ENCODE results near the gene TLR6. TPM values are rescaled to one million over a fixed set of nuclear protein-coding genes. Genes with fewer than 3 reads are reported as not detected.

The TLR6 gene
- total RNA-seq, 1 donor from 2014 or later: 0.48 TPM

DNA sequence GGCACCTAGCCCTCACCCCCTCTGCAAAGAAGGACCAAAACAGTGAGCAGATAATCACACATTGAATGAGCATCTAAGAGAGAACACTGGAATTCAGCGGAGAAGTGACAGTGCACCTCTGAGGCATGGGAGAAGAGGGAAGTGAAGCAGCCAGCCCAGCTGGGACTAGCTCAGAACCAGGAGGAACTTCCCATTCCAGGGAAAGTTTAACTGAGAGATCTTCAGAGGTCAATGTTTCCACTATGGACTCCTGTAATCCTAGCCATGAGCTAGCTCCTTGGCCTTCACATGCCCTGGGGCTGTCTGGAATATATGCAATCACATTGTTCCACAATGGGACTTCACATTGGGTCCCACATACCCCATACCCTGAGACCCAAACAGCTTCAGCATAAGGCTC lies 24.4 kb downstream of the TLR6 start:
- Mint-ChIP-seq H3K4me1 (ENCODE audit: low read depth) (peaks cover under 1% of the 10 kb centered on the region), H3K9me3 (peaks cover 26% of the 10 kb centered on the region), H3K4me3 (ENCODE audit: low read depth) (no peak overlapping the region), H3K27ac (no peak overlapping the region), H3K36me3 (ENCODE audit: low read depth) (no peaks in the 10 kb centered on the region), H3K27me3 (ENCODE audit: low read depth) (no peaks in the 10 kb centered on the region)
- no peak for DNase-seq (ENCODE audit: low spot score)
- intact Hi-C loops (cut with micrococcal nuclease): no loop called here

DNA sequence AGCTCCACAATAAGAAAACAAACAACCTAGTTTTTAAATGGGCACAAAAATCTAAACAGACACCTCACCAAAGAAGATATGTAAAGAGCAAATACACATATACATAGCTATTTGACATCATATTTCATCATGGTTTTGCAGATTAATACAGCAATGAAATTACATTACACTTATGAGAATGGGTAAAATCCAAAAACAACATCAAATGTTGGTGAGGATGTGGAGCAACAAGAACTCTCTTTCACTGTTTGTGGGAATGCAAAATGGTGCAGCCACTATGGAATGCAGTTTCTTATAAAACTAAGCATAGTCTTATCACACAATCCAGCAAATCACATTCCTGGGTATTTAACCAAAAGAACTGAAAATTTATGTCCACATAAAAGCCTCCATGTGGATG lies 25.0 kb downstream of the TLR6 start:
- no peaks in the 10 kb centered on the region for H3K4me1 Mint-ChIP-seq (ENCODE audit: low read depth)
- H3K36me3 Mint-ChIP-seq (ENCODE audit: low read depth): no peaks in the 10 kb centered on the region
- no peaks in the 10 kb centered on the region for H3K27me3 Mint-ChIP-seq (ENCODE audit: low read depth)
- H3K27ac Mint-ChIP-seq: no peak overlapping the region
- intact Hi-C loops (cut with micrococcal nuclease): no loop called here
- DNase-seq (ENCODE audit: low spot score): no peak
- H3K4me3 Mint-ChIP-seq (ENCODE audit: low read depth): no peak overlapping the region
- peaks cover 21% of the 10 kb centered on the region for H3K9me3 Mint-ChIP-seq

- Mint-ChIP-seq H3K36me3 (ENCODE audit: low read depth) (no peaks in the 10 kb centered on the region), H3K4me1 (ENCODE audit: low read depth) (no peaks in the 10 kb centered on the region)
These were observed 27.4 kb downstream of the TLR6 start for GRCh38 chr4:38829237-38829636.

GRCh38 chr4:38823766-38824165 lies 32.9 kb downstream of the TLR6 start:
- H3K4me3 Mint-ChIP-seq (ENCODE audit: low read depth): no peak overlapping the region
- intact Hi-C loops (cut with micrococcal nuclease): no loop called here
- H3K4me1 Mint-ChIP-seq (ENCODE audit: low read depth): peaks cover 15% of the 10 kb centered on the region
- DNase-seq (ENCODE audit: low spot score): no peak
- no peak overlapping the region for H3K27ac Mint-ChIP-seq
- H3K36me3 Mint-ChIP-seq (ENCODE audit: low read depth): peaks cover 3% of the 10 kb centered on the region
- H3K9me3 Mint-ChIP-seq: peaks cover 20% of the 10 kb centered on the region
- no peaks in the 10 kb centered on the region for H3K27me3 Mint-ChIP-seq (ENCODE audit: low read depth)

More at GRCh38 chr4:38829237-38829636, 27.4 kb downstream of the TLR6 start:
- intact Hi-C loops (cut with micrococcal nuclease): no loop called here
- Mint-ChIP-seq H3K4me3 (ENCODE audit: low read depth) (no peak overlapping the region), H3K27ac (no peak overlapping the region), H3K9me3 (peaks cover 13% of the 10 kb centered on the region), H3K27me3 (ENCODE audit: low read depth) (no peaks in the 10 kb centered on the region)
- DNase-seq (ENCODE audit: low spot score): no peak

DNA sequence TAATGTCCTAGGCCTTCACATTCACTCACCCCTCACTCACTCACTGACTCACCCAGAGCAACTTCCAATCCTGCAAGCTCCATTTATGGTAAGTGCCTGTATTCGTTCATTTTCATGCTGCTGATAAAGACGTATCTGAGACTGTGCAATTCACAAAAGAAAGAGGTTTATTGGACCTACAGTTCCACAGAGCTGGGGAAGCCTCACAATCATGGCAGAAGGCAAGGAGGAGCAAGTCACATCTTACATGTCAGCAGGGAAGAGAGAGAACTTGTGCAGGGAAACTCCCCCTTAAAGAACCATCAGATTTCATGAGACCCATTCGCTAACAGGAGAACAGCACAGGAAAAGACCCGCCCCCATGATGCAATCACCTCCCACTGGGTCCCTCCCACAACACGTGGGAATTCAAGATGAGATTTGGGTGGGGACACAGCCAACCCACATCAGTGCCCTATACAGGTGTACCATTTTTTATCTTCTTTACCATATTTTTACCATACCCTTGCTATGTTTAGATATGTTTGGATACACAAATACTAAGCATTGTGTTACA lies 33.8 kb downstream of the TLR6 start:
- H3K27ac Mint-ChIP-seq: no peak overlapping the region
- DNase-seq (ENCODE audit: low spot score): no peak
- H3K4me1 Mint-ChIP-seq (ENCODE audit: low read depth): peaks cover 15% of the 10 kb centered on the region
- H3K36me3 Mint-ChIP-seq (ENCODE audit: low read depth): peaks cover 3% of the 10 kb centered on the region
- H3K4me3 Mint-ChIP-seq (ENCODE audit: low read depth): no peak overlapping the region
- peaks cover 20% of the 10 kb centered on the region for H3K9me3 Mint-ChIP-seq
- H3K27me3 Mint-ChIP-seq (ENCODE audit: low read depth): no peaks in the 10 kb centered on the region
- intact Hi-C loops (cut with micrococcal nuclease): no loop called here

DNA sequence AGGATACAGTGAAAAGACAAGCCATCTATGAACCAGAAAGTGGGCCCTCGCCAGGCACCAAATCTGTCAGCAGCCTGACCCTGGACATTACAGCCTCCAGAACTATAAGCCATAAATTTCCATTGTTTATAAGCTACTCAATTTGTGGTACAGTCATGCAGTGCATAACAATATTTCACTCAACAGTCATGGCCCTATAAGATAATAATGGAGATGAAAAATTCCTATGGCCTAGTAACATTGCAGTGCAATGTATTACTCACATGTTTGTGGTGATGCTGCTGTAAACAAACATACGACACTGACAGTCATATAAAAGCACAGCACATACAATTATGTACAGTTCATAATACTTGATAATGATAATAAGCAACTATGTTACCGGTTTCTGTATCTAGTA lies 34.9 kb downstream of the TLR6 start:
- no peak for DNase-seq (ENCODE audit: low spot score)
- H3K4me1 Mint-ChIP-seq (ENCODE audit: low read depth): peaks cover 15% of the 10 kb centered on the region
- no peak overlapping the region for H3K27ac Mint-ChIP-seq
- intact Hi-C loops (cut with micrococcal nuclease): no loop called here
- no peak overlapping the region for H3K4me3 Mint-ChIP-seq (ENCODE audit: low read depth)
- peaks cover 3% of the 10 kb centered on the region for H3K36me3 Mint-ChIP-seq (ENCODE audit: low read depth)
- H3K9me3 Mint-ChIP-seq: peaks cover 20% of the 10 kb centered on the region
- no peaks in the 10 kb centered on the region for H3K27me3 Mint-ChIP-seq (ENCODE audit: low read depth)

GRCh38 chr4:38820329-38821061 lies 36.1 kb downstream of the TLR6 start:
- intact Hi-C loops (cut with micrococcal nuclease): no loop called here
- Mint-ChIP-seq H3K4me1 (ENCODE audit: low read depth) (peaks cover 15% of the 10 kb centered on the region), H3K4me3 (ENCODE audit: low read depth) (no peak overlapping the region)

GRCh38 chr4:38819569-38819968 lies 37.0 kb downstream of the TLR6 start:
- Mint-ChIP-seq H3K4me3 (ENCODE audit: low read depth) (no peak overlapping the region), H3K36me3 (ENCODE audit: low read depth) (peaks cover 3% of the 10 kb centered on the region), H3K4me1 (ENCODE audit: low read depth) (peaks cover 15% of the 10 kb centered on the region), H3K27ac (no peak overlapping the region), H3K9me3 (peaks cover 9% of the 10 kb centered on the region), H3K27me3 (ENCODE audit: low read depth) (peaks cover 3% of the 10 kb centered on the region)
- intact Hi-C loops (cut with micrococcal nuclease): no loop called here
- DNase-seq (ENCODE audit: low spot score): no peak

More at GRCh38 chr4:38820329-38821061, 36.1 kb downstream of the TLR6 start:
- peaks cover 3% of the 10 kb centered on the region for H3K36me3 Mint-ChIP-seq (ENCODE audit: low read depth)
- H3K27me3 Mint-ChIP-seq (ENCODE audit: low read depth): peaks cover 3% of the 10 kb centered on the region
- H3K9me3 Mint-ChIP-seq: peaks cover 14% of the 10 kb centered on the region
- no peak overlapping the region for H3K27ac Mint-ChIP-seq
- DNase-seq (ENCODE audit: low spot score): no peak

DNA sequence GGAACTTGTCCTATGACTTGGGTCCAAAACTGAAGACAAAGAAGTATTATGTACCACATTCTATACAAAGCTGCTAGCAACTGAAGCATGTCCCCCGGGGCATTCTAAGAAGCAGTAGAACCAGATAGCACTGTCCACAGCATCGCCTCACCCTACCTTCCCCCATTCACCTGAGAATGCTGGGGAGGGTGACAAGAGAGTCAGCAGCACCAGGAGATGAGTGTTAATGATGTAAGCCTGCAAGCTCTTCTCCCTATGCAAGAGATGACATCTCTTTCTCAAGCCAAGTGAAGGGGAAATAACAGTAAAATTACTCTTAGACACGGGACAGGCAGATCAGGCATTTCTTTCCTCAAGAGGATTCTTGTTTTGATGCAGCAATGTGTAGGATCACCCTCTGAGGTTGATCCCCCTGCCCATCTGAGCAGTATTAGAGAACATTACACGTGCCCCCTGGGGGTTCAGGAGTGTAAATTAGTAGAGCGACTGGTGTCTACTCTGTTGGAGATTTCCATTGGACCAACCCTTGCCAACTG lies 38.1 kb downstream of the TLR6 start:
- intact Hi-C loops (cut with micrococcal nuclease): no loop called here
- Mint-ChIP-seq H3K27me3 (ENCODE audit: low read depth) (peaks cover 3% of the 10 kb centered on the region), H3K4me3 (ENCODE audit: low read depth) (no peak overlapping the region)

GRCh38 chr4:38815885-38816782 lies 40.5 kb downstream of the TLR6 start:
- H3K4me3 Mint-ChIP-seq (ENCODE audit: low read depth): no peak overlapping the region
- peaks cover 15% of the 10 kb centered on the region for H3K4me1 Mint-ChIP-seq (ENCODE audit: low read depth)
- no peaks in the 10 kb centered on the region for H3K36me3 Mint-ChIP-seq (ENCODE audit: low read depth)
- H3K9me3 Mint-ChIP-seq: no peaks in the 10 kb centered on the region
- intact Hi-C loops (cut with micrococcal nuclease): no loop called here
- H3K27me3 Mint-ChIP-seq (ENCODE audit: low read depth): peaks cover 6% of the 10 kb centered on the region
- DNase-seq (ENCODE audit: low spot score): no peak
- H3K27ac Mint-ChIP-seq: no peak overlapping the region

More for the DNA sequence above, 38.1 kb downstream of the TLR6 start:
- Mint-ChIP-seq H3K36me3 (ENCODE audit: low read depth) (peaks cover 3% of the 10 kb centered on the region), H3K4me1 (ENCODE audit: low read depth) (peaks cover 15% of the 10 kb centered on the region), H3K27ac (no peak overlapping the region), H3K9me3 (peaks cover 9% of the 10 kb centered on the region)
- no peak for DNase-seq (ENCODE audit: low spot score)

DNA sequence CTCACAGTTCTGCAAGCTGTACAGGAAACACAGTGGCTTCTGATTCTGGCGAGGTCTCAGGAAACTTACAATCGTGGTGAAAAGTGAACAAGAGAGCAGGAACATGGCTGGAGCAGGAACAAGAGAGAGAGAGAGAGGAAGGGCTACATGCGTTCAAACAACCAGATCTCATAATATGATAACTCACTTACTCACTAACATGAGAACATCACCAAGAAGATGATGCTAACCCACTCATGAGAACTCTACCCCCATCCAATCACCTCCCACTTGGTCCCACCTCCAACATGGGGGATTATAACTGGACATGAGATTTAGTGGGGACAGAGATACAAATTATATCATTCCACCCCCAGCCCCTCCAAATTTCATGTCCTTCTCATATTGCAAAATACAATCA lies 42.2 kb downstream of the TLR6 start:
- Mint-ChIP-seq H3K27me3 (ENCODE audit: low read depth) (peaks cover 8% of the 10 kb centered on the region), H3K9me3 (no peaks in the 10 kb centered on the region), H3K4me1 (ENCODE audit: low read depth) (peaks cover 3% of the 10 kb centered on the region), H3K27ac (no peak overlapping the region), H3K36me3 (ENCODE audit: low read depth) (no peaks in the 10 kb centered on the region), H3K4me3 (ENCODE audit: low read depth) (no peak overlapping the region)
- intact Hi-C loops (cut with micrococcal nuclease): no loop called here
- no peak for DNase-seq (ENCODE audit: low spot score)

GRCh38 chr4:38811297-38811696 lies 45.3 kb downstream of the TLR6 start:
- Mint-ChIP-seq H3K4me1 (ENCODE audit: low read depth) (no peaks in the 10 kb centered on the region), H3K36me3 (ENCODE audit: low read depth) (no peaks in the 10 kb centered on the region), H3K27me3 (ENCODE audit: low read depth) (peaks cover 7% of the 10 kb centered on the region), H3K9me3 (no peaks in the 10 kb centered on the region), H3K4me3 (ENCODE audit: low read depth) (no peak overlapping the region), H3K27ac (no peak overlapping the region)
- no peak for DNase-seq (ENCODE audit: low spot score)
- intact Hi-C loops (cut with micrococcal nuclease): no loop called here

All from activated T-helper 2 cell treated with anti-CD3 and anti-CD28 coated beads, Interferon-gamma antibody, Interleukin-2, Interleukin-4, amounts not matched to agents 10 μg/mL and 5 μg/mL and 100 μg/mL, durations not matched to agents 14 hours and 24 hours and 36 hours (primary cell).